ENCODE data around the gene RARG.

RARG gene

GRCh38 chr12:53196486-53196885 lies 35.5 kb downstream of the RARG start:
- TF ChIP-seq TAF1 (IDR thresholded peaks at IDR 0.05; ENCODE audit: low read depth) (no peak), REST (IDR thresholded peaks at IDR 0.05; ENCODE audit: low read depth) (no peak), MAX (IDR thresholded peaks at IDR 0.05) (no peak), RAD21 (IDR thresholded peaks at IDR 0.05; ENCODE audit: low read depth) (no peak)

- TF ChIP-seq ZBTB7A (IDR thresholded peaks at IDR 0.05; ENCODE audit: low read depth) = no peak
- TF ChIP-seq NFIC (IDR thresholded peaks at IDR 0.05) = 0 out of 2 replicates have a peak, but pooled peaks have one; percentile 9
- 0 out of 2 replicates have a peak, but pooled peaks have one; percentile 12 for TF ChIP-seq TEAD4 (IDR thresholded peaks at IDR 0.05)
Observed at GRCh38 chr12:53195516-53196420, 36.2 kb downstream of the RARG start.

GRCh38 chr12:53194973-53195372 lies 37.0 kb downstream of the RARG start:
- TF ChIP-seq ZBTB7A (IDR thresholded peaks at IDR 0.05; ENCODE audit: low read depth) (no peak), TEAD4 (IDR thresholded peaks at IDR 0.05) (no peak), EGR1 (IDR thresholded peaks at IDR 0.05) (no peak), CREB1 (IDR thresholded peaks at IDR 0.05; ENCODE audit: low read depth) (no peak), YY1 (IDR thresholded peaks at IDR 0.05; ENCODE audit: low read depth) (no peak), TAF1 (IDR thresholded peaks at IDR 0.05; ENCODE audit: low read depth) (no peak), EP300 (IDR thresholded peaks at IDR 0.05; ENCODE audit: borderline replicate concordance) (no peak)

GRCh38 chr12:53193985-53194716 lies 37.9 kb downstream of the RARG start:
- TF ChIP-seq CEBPB (IDR thresholded peaks at IDR 0.05) = no peak
- no peak for TF ChIP-seq TAF1 (IDR thresholded peaks at IDR 0.05; ENCODE audit: low read depth)
- TF ChIP-seq USF1 (IDR thresholded peaks at IDR 0.05) = no peak
- TF ChIP-seq TEAD4 (IDR thresholded peaks at IDR 0.05) = no peak
- no peak for TF ChIP-seq YY1 (IDR thresholded peaks at IDR 0.05; ENCODE audit: low read depth)
- no peak for TF ChIP-seq NFIC (IDR thresholded peaks at IDR 0.05)
- TF ChIP-seq EP300 (IDR thresholded peaks at IDR 0.05; ENCODE audit: borderline replicate concordance) = no peak

GRCh38 chr12:53193040-53193439 lies 39.0 kb downstream of the RARG start:
- TF ChIP-seq TAF1 (IDR thresholded peaks at IDR 0.05; ENCODE audit: low read depth) (no peak), CEBPB (IDR thresholded peaks at IDR 0.05) (no peak), TCF12 (IDR thresholded peaks at IDR 0.05; ENCODE audit: low read depth) (no peak), NFIC (IDR thresholded peaks at IDR 0.05) (no peak), EP300 (IDR thresholded peaks at IDR 0.05; ENCODE audit: borderline replicate concordance) (no peak), TEAD4 (IDR thresholded peaks at IDR 0.05) (no peak), MAX (IDR thresholded peaks at IDR 0.05) (no peak)

- no peak for TF ChIP-seq FOXM1 (IDR thresholded peaks at IDR 0.05; ENCODE audit: borderline replicate concordance, low read depth)
- no peak for TF ChIP-seq TAF1 (IDR thresholded peaks at IDR 0.05; ENCODE audit: low read depth)
- TF ChIP-seq YY1 (IDR thresholded peaks at IDR 0.05; ENCODE audit: low read depth) = no peak
- no peak for TF ChIP-seq TEAD4 (IDR thresholded peaks at IDR 0.05)
- no peak for TF ChIP-seq RAD21 (IDR thresholded peaks at IDR 0.05; ENCODE audit: low read depth)
- TF ChIP-seq EP300 (IDR thresholded peaks at IDR 0.05; ENCODE audit: borderline replicate concordance) = no peak
- TF ChIP-seq TCF12 (IDR thresholded peaks at IDR 0.05; ENCODE audit: low read depth) = no peak
- TF ChIP-seq MAX (IDR thresholded peaks at IDR 0.05) = no peak
- TF ChIP-seq NFIC (IDR thresholded peaks at IDR 0.05) = no peak
- TF ChIP-seq REST (IDR thresholded peaks at IDR 0.05; ENCODE audit: low read depth) = no peak
- no peak for TF ChIP-seq USF1 (IDR thresholded peaks at IDR 0.05)
- TF ChIP-seq CEBPB (IDR thresholded peaks at IDR 0.05) = no peak
- no peak for TF ChIP-seq ZBTB7A (IDR thresholded peaks at IDR 0.05; ENCODE audit: low read depth)
- no peak for TF ChIP-seq EGR1 (IDR thresholded peaks at IDR 0.05)
- no peak for TF ChIP-seq CREB1 (IDR thresholded peaks at IDR 0.05; ENCODE audit: low read depth)
Observed at GRCh38 chr12:53192531-53193021, 39.4 kb downstream of the RARG start.

All from Ishikawa (cell line).